ENCODE data around the gene DIP2C. TPM values are rescaled to one million over a fixed set of nuclear protein-coding genes. Genes with fewer than 3 reads are reported as not detected.

DIP2C gene
- total RNA-seq, 1 experiment from 2014 or later, result 11.4 TPM

DNA sequence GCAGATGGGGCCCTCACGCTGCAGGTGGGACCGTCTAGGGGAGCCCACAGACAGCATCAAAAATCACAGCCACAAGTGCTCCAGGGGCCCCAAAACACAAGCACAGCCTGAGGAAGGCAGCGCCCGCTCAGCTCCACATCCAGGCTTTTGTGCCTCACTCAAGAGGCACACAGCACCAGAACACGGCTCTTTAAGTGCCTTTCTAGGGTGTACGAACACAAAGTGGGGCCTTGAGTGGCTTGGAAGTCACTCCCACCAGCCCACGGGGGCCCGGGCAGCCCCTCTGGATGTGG is 65.2 kb downstream of the DIP2C start:
- POLR2A ChIA-PET, result interaction anchor here (0.5 kb wide), 1 partner anchor 77 kb away, joined by 3 read pairs; no protein-coding TSS in a partner anchor

DNA sequence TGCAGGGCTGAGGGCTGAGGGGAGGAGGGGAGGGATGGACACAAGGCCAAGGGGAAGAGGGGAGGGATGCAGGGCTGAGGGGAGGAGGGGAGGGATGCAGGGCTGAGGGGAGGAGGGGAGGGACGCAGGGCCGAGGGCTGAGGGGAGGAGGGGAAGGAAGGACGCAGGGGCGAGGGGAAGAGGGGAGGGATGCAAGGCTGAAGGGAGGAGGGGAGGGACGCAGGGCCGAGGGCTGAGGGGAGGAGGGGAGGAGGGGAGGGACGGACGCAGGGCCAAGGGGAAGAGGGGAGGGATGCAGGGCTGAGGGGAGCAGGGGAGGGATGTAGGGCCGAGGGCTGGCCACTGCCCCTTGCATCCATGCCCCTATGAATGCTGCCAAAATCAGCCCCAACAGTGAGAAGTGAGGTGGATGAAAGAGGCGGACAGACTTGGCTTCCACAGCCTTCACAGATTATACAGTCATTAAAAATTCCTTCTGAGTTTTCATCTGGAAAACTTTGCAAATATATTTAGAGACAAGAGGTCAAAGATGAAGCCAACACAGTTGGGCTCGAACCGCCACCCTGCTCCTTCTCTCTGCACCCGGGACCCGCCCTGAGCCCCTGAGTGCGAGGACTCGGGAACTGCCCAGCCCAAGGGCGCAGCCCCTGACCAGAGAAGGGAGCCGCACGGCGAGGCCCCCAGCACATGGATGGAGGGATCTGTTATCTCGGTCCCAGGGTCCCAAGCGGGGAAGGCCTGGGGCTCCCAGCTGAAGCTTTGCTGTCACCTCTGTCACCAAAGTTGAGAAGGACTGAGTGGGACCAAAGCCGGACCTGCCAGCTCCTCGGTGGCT is 65.8 kb downstream of the DIP2C start:
- H3K4me1 Mint-ChIP-seq (ENCODE audit: low read depth, unreplicated experiment), result peaks cover 7% of the 10 kb centered on the region
- H3K27ac Mint-ChIP-seq (ENCODE audit: unreplicated experiment), result no peak overlapping the region
- TF ChIP-seq, protein P1, sequence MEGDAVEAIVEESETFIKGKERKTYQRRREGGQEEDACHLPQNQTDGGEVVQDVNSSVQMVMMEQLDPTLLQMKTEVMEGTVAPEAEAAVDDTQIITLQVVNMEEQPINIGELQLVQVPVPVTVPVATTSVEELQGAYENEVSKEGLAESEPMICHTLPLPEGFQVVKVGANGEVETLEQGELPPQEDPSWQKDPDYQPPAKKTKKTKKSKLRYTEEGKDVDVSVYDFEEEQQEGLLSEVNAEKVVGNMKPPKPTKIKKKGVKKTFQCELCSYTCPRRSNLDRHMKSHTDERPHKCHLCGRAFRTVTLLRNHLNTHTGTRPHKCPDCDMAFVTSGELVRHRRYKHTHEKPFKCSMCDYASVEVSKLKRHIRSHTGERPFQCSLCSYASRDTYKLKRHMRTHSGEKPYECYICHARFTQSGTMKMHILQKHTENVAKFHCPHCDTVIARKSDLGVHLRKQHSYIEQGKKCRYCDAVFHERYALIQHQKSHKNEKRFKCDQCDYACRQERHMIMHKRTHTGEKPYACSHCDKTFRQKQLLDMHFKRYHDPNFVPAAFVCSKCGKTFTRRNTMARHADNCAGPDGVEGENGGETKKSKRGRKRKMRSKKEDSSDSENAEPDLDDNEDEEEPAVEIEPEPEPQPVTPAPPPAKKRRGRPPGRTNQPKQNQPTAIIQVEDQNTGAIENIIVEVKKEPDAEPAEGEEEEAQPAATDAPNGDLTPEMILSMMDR (IDR thresholded peaks at IDR 0.05; ENCODE audit: insufficient read depth in 1 of 2, low read depth in 1 of 2, low read length in 1 of 2, severe bottlenecking in 1 of 2, unreplicated experiment in 1 of 2), result no peak

More for the DNA sequence above, 65.2 kb downstream of the DIP2C start:
- H3K27me3 Mint-ChIP-seq (ENCODE audit: insufficient read depth, unreplicated experiment), result no peaks in the 10 kb centered on the region
- no peaks in the 10 kb centered on the region for H3K27me3 ChIP-seq (replicated peaks; ENCODE audit: control insufficient read depth, insufficient read depth, low read length)
- H3K27ac Mint-ChIP-seq (ENCODE audit: unreplicated experiment), result peak overlapping the region; percentile 84
- intact Hi-C loops (cut with micrococcal nuclease; ENCODE audit: unreplicated experiment), result no loop called here
- H3K36me3 ChIP-seq (ENCODE audit: control insufficient read depth, insufficient read depth, low read length), result no peaks in the 10 kb centered on the region
- H3K4me3 Mint-ChIP-seq (ENCODE audit: unreplicated experiment), result peak overlapping the region; percentile 16
- CTCF ChIA-PET, result no interaction called here
- no peak for DNase-seq
- TF ChIP-seq, protein P1 (IDR thresholded peaks at IDR 0.05; ENCODE audit: insufficient read depth in 1 of 2, low read depth in 1 of 2, low read length in 1 of 2, severe bottlenecking in 1 of 2, unreplicated experiment in 1 of 2), result no peak
- BruUV-seq (replicated peaks), result no TSS peak
- H3K4me1 ChIP-seq, result peaks cover 18% of the 10 kb centered on the region
- peaks cover 7% of the 10 kb centered on the region for H3K4me1 Mint-ChIP-seq (ENCODE audit: low read depth, unreplicated experiment)
- H3K36me3 Mint-ChIP-seq (ENCODE audit: insufficient read depth, unreplicated experiment), result peaks cover 16% of the 10 kb centered on the region
- no peaks in the 10 kb centered on the region for H3K9me3 Mint-ChIP-seq (ENCODE audit: unreplicated experiment)
- H3K4me3 ChIP-seq (ENCODE audit: low read depth, low read length), result no peak overlapping the region
- no peaks in the 10 kb centered on the region for H3K9me3 ChIP-seq

GRCh38 chr10:623014-623413 is 66.5 kb downstream of the DIP2C start:
- H3K4me1 Mint-ChIP-seq (ENCODE audit: low read depth, unreplicated experiment), result peaks cover 7% of the 10 kb centered on the region
- CTCF ChIA-PET, result no interaction called here
- no peaks in the 10 kb centered on the region for H3K9me3 Mint-ChIP-seq (ENCODE audit: unreplicated experiment)
- H3K4me3 ChIP-seq (ENCODE audit: low read depth, low read length), result no peak overlapping the region
- TF ChIP-seq, protein P1 (IDR thresholded peaks at IDR 0.05; ENCODE audit: insufficient read depth in 1 of 2, low read depth in 1 of 2, low read length in 1 of 2, severe bottlenecking in 1 of 2, unreplicated experiment in 1 of 2), result no peak
- no peaks in the 10 kb centered on the region for H3K27me3 Mint-ChIP-seq (ENCODE audit: insufficient read depth, unreplicated experiment)
- intact Hi-C loops (cut with micrococcal nuclease; ENCODE audit: unreplicated experiment), result no loop called here
- H3K36me3 Mint-ChIP-seq (ENCODE audit: insufficient read depth, unreplicated experiment), result peaks cover 11% of the 10 kb centered on the region
- DNase-seq, result no peak
- POLR2A ChIA-PET, result no interaction called here
- peaks cover 18% of the 10 kb centered on the region for H3K4me1 ChIP-seq
- no peaks in the 10 kb centered on the region for H3K36me3 ChIP-seq (ENCODE audit: control insufficient read depth, insufficient read depth, low read length)
- BruUV-seq (replicated peaks), result no TSS peak
- no peaks in the 10 kb centered on the region for H3K27me3 ChIP-seq (replicated peaks; ENCODE audit: control insufficient read depth, insufficient read depth, low read length)
- H3K27ac Mint-ChIP-seq (ENCODE audit: unreplicated experiment), result no peak overlapping the region
- H3K4me3 Mint-ChIP-seq (ENCODE audit: unreplicated experiment), result no peak overlapping the region
- no peaks in the 10 kb centered on the region for H3K9me3 ChIP-seq

More for the DNA sequence above, 65.8 kb downstream of the DIP2C start:
- Histone ChIP-seq H3K9me3 (no peaks in the 10 kb centered on the region), H3K4me3 (ENCODE audit: low read depth, low read length) (no peak overlapping the region), H3K27me3 (replicated peaks; ENCODE audit: control insufficient read depth, insufficient read depth, low read length) (no peaks in the 10 kb centered on the region), H3K4me1 (peaks cover 18% of the 10 kb centered on the region), H3K36me3 (ENCODE audit: control insufficient read depth, insufficient read depth, low read length) (no peaks in the 10 kb centered on the region)
- Mint-ChIP-seq H3K9me3 (ENCODE audit: unreplicated experiment) (no peaks in the 10 kb centered on the region), H3K36me3 (ENCODE audit: insufficient read depth, unreplicated experiment) (peaks cover 16% of the 10 kb centered on the region), H3K4me3 (ENCODE audit: unreplicated experiment) (no peak overlapping the region), H3K27me3 (ENCODE audit: insufficient read depth, unreplicated experiment) (no peaks in the 10 kb centered on the region)
- CTCF ChIA-PET, result no interaction called here
- POLR2A ChIA-PET, result interaction anchor here (0.5 kb wide), 1 partner anchor 77 kb away, joined by 3 read pairs; no protein-coding TSS in a partner anchor
- no peak for DNase-seq
- intact Hi-C loops (cut with micrococcal nuclease; ENCODE audit: unreplicated experiment), result no loop called here
- no TSS peak for BruUV-seq (replicated peaks)
